HPDE6-E6E7 (cell line): ENCODE results near the gene AGL.
"Not testable (repeated sequence)": the region's sequence is repeated elsewhere in the genome, so short reads cannot be mapped to it uniquely, and the experiment has no call there.

ENCODE experiments used
- DNase-seq: peaks from one replicate; pipeline ENCODE4 v3.0.0; 2011; ENCODE audit warnings: missing footprints; ENCODE audit errors: extremely low spot score

The AGL gene

DNA sequence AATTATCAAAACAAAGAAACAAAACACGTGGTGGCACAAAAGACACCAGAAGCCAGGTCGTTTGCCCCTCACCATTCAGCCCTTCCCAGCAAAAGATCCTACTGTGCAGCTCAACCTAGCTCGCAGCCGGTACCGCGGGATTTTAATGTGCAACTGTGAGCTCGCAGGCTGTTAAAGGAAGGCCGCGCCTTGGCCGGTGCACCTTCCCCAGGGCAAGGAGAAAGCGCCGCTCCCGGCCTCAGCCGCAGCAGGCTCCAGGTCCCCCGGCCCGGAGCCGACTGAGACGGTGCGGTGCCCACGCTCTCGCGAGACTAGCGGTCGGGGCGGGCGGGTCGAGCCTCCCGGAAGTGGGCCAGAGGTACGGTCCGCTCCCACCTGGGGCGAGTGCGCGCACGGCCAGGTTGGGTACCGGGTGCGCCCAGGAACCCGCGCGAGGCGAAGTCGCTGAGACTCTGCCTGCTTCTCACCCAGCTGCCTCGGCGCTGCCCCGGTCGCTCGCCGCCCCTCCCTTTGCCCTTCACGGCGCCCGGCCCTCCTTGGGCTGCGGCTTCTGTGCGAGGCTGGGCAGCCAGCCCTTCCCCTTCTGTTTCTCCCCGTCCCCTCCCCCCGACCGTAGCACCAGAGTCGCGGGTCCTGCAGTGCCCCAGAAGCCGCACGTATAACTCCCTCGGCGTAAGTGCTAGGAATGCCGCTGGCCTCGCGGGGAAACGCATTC is at the start of gene AGL:
AGL (plus strand) TSS at position 618 of the 715 bp plus-strand sequence. CDS start 682 bp downstream, outside the sequence.
- DNase-seq: peak; percentile 85

DNA sequence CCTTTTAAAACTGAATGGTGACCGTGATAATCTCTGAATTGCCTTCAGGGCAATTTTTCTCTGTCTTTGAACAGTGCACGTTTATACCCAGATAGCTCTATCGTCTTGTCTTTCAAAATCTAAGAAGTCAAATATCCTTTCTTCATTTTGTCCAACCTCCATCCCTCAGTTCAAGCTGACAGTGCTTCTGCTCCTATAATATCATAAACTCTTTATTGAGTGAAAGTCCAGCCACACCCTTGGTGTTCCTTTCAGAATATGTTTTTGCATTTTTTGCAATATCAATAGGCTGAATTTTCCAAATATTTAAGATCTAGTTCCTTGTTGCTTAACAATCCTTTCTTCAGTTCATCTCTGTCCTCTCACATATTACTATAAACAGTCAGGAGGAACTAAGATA is 48.6 kb upstream of the AGL start:
- DNase-seq: no peak

DNA sequence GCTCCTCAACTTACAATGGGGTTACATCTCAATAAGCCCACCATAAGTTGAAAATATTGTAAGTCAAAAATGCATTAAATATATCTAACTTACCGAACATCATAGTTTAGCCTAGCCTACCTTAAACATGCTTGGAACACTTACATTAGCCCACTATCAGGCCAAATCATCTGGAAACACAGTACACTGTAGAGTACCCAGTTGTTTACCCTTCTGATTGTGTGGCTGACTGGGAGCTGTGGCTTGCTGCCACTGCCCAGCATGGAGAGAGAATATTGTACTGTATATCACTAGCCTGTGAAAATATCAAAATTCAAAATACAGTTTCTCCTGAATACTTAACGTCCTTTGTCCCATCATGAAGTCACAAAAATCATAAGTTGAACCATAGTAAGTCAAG is 43.3 kb upstream of the AGL start:
- DNase-seq: no peak

DNA sequence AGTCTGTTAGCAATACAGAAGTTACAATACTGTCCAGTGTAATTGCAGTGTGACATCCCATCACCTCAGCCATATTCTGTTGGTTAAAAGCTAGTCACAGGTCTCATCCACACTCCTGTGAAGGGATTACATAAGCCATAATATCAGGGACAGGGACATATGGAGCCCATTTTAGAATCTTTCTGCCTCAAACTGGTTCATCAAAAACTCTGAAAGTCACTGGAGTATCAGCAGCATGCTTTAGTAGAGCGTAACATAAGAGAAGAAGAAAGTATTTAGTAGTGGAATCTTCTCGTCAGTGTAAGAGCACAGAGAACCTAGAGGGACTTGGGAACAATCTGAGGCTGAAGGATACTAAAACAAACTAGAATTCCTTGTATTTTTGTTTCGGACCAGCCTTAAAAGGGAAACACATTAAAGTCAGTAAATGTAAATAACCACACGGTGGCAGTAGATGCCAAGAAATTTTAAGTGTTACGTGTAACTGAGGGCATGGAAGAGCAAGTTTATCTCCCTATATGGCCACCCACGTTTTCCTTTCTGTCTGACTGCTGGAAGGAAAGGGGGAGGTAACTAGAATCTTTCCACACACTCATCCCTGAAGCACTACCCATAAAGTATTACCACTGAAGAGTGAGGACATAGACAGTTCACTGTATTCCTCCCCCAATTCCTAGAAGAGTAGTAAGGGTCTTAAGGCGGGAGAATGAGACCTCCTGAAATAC is 41.6 kb upstream of the AGL start:
- peak; percentile 43 for DNase-seq

DNA sequence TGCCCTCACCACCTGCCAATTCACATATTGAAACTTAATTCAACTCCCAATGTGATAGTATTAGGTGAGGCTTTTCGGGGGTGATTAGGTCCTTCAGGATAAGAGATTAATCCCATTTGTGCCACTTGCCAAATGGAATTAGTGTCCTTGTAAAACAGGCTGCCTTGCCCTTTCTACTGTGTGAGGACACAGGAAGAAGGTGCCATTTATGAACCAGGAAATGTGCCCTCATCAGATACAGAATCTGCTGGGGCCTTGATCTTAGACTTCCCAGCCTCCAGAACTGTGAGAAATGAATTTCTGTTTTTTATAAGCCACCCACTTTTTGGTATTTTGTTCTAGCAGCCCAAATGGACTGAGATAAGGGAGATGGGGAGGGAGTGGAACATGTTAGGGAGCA is 39.1 kb upstream of the AGL start:
- DNase-seq: no peak

DNA sequence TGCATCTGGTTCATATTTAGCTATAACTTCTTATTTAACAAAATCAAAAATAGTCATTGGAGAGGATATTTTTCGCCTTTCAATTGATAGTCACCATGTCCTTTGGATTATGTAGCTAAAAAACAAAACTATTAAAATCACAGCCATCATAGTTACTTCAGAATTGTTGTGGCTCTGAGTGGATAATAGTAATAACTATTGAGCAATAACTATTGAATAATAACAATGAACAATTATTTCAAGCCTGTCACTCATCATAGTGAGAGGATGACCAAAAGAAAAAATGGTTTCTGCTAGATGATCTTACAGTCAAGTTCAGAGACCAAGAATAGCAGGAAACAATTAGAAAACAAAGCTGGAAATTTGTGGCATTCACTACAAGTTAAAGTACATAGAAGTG is 38.4 kb upstream of the AGL start:
- DNase-seq: no peak

DNA sequence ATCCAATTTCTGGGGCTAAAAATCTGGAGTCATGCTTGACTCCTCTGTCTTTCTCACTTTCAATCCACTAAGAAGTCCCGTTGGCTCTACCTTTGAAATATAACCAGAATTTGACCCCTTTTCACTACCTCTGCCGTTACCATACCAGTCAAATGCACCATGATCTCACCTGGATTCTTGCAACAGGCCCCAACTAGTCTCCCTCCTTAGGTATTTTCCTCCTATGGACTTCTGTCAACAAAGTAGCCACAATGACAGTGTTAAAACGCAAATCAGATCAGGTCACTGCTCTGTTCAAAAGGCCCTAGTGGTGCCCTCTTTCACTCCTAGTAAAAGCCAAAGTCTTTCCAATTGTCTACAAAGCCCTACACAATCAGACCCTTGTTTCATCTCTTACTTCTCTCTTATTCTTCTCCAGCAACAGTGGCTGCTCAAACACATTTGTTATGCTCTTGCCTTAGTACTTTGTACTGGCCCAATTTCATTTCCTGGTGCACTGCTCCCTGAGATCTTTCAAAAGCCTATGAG is 35.7 kb upstream of the AGL start:
- peak; percentile 51 for DNase-seq

DNA sequence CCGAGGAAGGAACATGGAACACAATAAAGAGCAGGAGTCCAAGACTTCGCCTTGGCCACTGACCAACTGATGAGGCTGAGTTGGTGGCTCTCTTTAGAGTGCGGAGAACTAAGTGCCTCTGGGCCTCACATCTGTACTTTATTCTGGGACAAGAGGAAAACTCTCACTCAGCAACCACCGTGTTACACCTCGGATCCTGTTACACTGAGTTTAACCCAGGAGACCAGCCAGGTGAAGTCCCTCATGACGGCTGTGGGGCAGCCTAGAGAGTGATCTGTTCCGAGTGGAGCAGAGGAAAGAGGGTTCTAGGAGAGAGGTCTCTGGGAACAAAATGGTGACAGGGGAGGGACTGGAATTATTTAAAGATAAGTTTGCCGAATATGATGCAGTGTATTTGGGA is 33.5 kb upstream of the AGL start:
- DNase-seq: no peak

DNA sequence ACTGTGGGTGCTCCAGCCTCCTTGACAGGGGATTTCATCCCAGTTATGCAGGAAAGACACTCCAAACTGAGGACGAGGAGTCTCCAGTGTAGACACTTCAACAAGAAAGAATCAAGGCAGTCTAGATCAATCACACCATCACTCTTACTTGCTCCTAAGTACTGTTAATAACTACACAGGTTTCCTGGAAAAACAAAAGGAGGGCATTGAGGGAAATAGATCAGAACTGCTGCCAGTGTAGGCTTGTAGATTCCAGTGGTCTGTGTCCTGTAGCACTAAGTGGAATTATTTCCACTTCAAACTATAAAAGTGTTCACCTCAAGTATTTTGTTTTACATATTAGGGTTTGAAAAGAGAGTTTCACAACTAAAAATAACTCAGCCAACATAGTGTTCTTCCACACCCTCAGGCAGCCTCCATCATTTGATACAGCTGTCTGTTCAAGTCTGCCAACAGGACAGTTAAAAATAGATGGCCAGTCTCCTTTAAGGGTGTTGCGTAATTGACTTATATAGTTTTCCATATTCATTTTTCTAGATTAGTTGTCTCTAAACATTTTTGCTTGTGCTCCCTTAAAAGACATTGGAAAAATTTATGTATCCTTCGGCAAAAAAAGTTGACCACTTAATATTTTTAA is 32.0 kb upstream of the AGL start:
- no peak for DNase-seq

DNA sequence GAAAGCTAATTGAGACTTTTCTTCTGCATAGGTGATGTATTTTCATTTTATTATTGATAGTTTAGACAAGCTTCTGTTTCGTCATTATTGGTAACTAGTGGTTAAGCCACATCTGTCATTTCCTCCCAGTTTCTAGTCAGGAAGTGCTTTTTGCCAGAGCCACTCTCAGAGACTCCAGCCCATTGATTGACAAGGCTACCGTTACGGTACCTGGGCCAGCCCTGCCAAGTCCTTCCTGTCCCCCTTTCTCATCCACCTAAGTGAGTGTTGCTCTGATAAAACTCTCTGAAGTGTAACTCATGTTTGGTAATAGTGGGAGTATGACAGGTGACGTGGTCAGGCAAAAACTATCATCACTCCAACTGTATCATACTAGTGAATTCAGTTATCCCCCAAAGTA is 29.6 kb upstream of the AGL start:
- DNase-seq: no peak

DNA sequence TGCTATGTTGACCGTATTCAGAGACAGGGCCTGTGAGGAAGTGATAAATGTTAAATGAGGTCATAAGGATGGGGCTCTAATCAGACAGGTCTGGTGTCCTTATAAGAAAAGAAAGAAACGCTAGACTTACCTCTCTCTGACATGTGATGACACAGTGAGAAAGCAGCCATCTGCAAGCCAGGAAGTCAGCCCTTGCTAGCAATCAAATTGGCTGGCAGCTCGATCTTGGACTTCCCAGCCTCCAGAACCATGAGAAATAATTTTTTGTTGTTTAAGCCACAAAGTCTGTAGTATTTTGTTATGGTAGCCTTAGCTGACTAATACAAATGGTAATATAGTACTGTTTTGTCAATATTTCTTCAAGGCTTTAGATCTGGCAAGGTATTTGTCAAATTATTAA is 25.1 kb upstream of the AGL start:
- no peak for DNase-seq

DNA sequence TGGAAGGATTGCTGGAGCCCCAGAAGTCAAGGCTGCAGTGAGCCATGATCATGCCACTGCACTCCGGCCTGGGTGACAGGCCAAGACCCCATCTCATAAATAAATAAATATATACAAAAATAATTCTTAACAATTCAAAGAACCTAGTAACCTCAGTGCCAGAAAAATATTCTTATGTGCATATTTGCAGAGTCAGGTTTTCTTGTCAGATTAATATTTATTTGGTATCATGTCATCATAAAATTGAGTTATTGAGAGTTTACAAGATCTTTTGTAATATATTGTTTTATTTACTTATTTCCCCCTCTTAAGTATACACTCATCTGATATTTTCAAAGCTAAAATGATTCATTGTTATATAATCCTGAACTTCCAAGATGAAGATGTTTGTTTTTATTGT is 24.5 kb upstream of the AGL start:
- DNase-seq: no peak

DNA sequence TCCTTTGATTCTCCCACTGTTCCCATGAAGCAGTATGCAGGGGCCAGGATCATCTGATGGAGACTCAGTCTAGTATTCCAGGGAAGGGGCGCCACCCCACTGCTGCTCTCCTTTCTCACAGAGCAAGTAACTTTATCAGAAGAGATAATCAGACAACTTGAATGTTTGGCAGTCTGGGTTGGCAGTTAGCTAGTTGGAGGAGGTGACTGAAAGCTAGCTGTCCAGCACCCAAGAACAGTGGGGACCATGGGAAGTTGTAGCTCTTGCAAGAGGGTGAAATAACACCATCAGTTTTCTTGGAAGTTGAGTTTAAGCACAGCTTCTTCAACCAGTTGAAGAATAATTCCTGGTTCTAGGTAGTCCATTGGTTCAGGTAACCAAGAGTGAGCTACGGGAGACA is 22.2 kb upstream of the AGL start:
- no peak for DNase-seq

DNA sequence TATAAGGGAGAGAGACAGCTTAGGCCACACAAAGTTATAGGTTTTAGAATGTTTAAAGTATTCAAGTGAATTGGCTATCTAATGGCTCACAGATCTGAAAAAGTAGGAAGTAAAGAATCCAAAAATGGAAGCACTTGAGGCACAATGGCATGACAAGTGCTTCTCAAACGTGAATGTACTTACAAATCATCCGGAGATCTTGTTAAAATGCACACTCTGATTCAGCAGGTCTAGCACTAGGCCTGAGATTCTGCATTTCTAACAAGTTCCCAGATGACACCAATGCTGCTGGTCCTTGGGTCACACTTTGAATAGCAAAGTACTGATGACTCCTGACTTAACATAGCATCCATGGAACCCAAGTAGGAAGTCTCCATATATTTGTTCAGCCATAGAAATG is 20.9 kb upstream of the AGL start:
- no peak for DNase-seq

DNA sequence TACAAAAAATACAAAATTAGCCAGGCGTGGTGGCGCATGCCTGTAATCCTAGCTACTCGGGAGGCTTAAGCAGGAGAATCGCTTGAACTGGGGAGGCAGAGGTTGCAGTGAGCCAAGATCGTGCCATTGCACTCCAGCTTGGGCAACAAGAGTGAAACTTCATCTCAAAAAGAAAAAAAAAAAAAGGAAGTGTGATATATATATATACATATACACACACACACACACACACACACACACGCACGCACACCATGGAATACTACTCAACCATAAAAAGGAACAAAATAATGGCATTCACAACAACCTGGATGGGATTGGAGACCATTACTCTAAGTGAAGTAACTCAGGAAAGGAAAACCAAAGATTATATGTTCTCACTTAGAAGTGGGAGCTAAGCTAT is 16.2 kb upstream of the AGL start:
- DNase-seq: not testable (repeated sequence)

DNA sequence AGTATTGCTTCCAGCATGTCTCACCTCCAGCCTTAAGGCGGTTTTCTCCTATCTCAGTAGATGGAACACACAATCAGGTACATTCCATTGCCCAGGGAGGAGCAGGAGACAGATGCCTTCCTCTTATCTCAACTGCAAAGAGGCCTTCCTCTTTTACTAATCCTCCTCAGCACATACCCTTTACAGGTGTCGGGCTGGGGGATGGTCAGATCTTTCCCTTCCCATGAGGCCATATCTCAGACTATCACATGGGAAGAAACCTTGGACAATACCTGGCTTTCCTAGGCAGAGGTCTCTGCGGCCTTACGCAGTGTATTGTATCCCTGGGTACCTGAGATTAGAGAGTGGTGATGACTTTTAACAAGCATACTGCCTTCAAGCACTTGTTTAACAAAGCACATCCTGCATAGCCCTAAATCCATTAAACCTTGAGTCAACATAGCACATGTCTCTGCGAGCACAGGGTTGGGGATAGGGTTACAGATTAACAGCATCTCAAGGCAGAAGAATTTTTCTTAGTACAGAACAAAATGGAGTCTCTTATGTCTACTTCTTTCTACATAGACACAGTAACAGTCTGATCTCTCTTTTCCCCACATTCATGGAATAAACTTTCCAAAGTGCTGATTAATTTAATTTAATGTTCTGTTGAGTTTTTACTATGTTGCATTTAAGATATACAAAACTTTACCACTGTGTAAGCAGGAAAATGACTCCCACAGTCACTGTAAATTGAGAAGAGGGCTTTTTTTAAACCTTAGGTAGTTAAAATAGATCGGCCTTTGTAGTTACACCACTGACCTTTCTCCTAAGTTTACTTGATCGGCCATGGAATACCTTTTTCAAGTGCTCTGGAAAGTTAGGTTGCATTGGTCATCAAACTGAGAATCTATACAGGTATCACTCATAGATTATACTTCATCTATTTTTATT is 13.7 kb upstream of the AGL start:
- DNase-seq: not testable (repeated sequence)

DNA sequence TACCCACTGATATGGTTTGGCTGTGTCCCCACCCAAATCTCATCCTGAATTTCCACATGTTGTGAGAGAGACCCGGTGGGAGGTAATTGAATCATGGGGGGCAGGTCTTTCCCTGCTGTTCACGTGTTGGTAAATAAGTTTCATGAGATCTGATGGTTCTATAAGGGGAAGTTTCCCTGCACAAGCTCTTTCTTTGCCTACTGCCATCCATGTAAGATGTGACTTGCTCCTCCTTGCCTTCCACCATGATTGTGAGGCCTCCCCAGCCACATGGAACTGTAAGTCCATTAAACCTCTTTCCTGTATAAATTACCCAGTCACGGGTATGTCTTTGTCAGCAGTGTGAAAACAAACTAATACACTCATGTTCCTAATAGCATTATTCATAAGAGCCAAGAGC is 9.8 kb upstream of the AGL start:
- not testable (repeated sequence) for DNase-seq

DNA sequence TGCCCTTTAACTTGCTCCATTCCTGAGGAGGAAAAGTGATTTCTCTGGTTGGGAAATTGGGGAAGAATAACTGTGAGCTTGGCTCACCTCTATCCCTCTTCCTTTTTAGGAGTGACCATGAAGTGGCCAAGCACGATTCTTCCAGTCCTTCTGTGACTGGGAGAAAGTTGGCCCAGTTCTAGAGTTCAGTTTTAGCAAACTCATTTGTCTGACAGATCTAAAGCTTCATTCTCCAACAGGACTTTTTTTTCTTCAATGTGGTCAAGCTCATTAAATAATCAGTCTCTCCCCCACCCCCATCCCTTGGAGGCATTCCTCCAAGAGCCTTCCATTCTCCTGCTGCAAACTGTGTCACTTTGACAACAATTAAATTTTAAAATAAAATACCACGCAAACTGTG is 6.4 kb upstream of the AGL start:
- DNase-seq: no peak

DNA sequence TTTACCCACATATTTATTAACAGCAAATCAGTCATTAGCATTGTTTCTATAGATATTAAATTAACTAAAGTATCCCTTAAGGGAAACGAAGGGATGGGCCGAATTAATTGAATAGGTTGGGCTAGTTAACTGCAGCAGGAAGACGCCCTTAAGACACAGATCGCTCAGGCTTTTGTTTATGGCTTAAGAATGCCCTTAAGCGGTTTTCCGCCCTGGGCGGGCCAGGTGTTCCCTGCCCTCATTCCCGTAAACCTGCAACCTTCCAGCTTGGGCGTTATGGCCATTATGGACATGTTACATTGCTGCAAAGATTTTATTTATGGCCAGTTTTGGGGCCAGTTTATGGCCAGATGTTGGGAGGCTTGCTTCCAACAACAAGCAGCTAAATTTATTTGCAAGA is 5.0 kb upstream of the AGL start:
- DNase-seq: not testable (repeated sequence)

DNA sequence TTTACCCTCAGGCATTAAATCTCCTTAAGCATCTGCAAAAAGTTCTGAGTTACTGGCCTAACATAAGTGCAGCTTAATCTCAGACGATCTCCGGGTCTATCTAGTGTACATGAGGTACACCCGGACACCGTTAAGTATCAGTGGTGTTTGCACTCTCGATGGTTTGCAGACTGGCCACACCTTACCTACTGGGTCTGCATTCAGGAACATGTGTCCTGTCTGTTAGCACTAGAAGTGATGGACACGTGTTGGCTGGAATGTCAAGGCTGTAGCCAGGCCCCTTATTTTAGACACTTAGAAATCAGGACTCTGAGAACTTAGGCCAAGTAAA is 783 bp upstream of the AGL start:
- no peak for DNase-seq

DNA sequence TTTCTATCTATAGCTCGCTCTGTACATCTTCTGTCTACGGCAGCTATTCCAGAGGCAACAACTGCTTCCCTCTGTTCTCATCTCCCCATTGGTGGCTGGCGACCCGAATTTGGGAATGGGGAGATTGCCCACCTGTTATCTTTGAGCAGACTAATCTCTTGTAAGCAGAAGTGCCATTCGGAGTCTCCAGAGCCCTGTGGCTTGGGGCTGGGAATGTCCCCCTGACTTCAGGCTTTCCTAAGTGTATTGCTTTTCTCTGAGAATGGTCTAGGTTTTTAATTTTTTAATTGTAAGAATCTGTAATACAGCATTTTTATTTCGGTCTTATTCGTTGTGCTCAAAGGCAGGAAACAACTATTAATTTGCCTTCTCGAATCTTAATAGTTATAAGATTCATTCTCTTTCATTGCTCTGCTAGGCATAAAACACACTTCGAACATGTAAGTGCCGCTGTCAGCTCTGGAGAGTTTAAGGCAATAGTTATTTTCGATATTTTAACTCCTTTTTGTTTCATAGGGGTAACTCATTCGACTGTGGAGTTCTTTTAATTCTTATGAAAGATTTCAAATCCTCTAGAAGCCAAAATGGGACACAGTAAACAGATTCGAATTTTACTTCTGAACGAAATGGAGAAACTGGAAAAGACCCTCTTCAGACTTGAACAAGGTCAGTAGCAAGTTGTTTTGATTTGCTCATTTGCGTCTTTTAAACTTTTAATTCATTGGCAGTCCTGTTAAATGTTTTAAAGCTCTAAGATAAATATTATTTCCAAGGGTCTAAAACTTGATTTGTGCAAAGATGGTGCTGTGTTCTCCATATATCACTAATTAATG is 514 bp downstream of the AGL start:
- no peak for DNase-seq
